Fibroblast of mammary gland (primary cell): ENCODE measurements around the gene SCUBE1.

Experiments used
- DNase-seq: peaks from one replicate; pipeline ENCODE4 v3.0.0-alpha.2; 2010; ENCODE audit warnings: low read depth
- H3K4me3 ChIP-seq: 2 replicates; pipeline ENCODE4 v1.5.1; 2011; ENCODE audit warnings: low read depth, mild to moderate bottlenecking, low read length, moderate library complexity; ENCODE audit not compliant: control insufficient read depth
- TF ChIP-seq, protein P1 (sequence below): conservative IDR thresholded peaks from 2 replicates; pipeline ENCODE4 v1.5.1; 2011; ENCODE audit warnings: low read depth, low read length, inconsistent platforms; ENCODE audit not compliant: control insufficient read depth, insufficient read depth

Gene SCUBE1

DNA sequence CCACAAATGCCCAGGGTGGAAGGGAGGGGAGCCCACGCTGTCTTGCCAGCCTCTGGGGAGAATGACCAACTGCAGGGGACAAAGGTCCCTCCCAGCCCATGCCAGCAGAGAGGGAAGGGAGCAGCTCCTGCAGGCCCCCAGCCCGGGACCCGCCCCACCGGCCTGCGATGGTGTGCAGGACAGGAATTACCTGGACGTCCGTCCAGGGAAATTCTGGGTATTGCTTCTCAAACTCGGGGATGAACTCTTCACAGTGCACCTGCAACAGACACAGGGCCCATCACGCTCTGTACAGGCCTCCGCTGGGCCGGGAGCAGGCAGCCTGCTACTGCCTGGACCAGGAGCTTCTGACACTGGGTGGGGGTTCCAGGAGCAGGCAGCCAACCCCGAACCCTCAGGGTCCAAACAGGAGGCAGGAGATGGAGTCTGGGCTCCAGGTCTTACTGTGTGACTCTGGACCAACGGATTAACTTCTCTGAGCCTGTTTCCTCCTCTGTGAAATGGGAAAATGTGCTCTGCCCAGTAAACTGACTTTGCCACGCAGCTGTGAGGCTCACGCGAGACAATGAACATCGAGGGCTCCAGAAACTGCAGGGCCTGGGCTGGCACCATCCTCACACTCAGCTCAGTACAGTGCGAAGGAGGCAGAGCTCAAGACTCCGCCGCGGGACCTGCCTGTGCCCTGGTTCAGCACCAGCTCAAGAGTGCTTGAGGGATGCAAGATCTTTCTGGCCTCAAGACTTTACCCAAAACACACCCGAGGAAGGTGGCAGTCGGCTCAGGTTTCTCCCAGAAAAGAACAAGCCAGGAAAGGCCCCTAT, 173.7 kb downstream of the SCUBE1 start:
- no peak overlapping the region for H3K4me3 ChIP-seq
- no peak for DNase-seq
- TF ChIP-seq, protein P1, sequence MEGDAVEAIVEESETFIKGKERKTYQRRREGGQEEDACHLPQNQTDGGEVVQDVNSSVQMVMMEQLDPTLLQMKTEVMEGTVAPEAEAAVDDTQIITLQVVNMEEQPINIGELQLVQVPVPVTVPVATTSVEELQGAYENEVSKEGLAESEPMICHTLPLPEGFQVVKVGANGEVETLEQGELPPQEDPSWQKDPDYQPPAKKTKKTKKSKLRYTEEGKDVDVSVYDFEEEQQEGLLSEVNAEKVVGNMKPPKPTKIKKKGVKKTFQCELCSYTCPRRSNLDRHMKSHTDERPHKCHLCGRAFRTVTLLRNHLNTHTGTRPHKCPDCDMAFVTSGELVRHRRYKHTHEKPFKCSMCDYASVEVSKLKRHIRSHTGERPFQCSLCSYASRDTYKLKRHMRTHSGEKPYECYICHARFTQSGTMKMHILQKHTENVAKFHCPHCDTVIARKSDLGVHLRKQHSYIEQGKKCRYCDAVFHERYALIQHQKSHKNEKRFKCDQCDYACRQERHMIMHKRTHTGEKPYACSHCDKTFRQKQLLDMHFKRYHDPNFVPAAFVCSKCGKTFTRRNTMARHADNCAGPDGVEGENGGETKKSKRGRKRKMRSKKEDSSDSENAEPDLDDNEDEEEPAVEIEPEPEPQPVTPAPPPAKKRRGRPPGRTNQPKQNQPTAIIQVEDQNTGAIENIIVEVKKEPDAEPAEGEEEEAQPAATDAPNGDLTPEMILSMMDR, result no peak

DNA sequence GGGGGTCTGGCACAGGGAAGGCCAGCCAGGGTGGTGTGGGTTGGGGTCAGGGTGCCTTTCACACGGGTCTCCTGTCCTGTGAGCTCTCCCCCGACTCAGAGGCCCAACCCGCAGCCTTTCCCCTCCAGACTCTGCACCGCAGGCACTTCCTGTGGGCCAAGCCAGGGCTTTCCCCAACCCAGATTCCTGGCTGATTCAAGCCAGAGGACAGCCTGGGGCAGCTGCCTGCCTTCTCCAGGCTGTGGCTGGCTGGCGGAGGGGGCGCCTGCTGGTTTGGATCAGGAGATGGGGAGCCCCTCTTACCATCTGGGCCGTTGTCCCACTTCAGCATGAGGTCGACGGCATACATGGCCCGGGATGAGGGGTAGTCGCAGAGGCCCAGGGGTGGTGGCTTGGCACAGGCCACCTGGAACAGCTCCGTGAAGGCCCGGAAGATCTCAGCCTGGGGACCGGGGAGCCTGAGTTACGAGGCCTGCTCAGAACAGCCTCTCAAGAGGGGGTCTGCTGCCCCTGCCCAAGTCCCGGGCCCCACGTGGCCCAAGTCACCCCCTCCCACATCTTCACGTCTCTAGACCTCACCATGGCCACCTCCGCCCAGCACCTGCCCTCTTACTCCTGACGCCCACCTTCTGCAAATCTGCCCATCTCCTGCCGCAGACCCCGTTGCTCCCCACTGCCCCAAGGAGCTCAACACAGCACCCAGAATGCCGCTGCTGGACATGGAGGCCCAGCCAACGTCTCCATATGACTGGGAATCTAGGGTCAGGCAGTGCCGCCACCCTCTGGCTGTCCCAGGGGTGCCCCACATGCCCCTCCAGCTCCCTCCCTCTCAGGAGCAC, 174.5 kb downstream of the SCUBE1 start:
- TF ChIP-seq, protein P1, result no peak
- no peak for DNase-seq
- no peak overlapping the region for H3K4me3 ChIP-seq

DNA sequence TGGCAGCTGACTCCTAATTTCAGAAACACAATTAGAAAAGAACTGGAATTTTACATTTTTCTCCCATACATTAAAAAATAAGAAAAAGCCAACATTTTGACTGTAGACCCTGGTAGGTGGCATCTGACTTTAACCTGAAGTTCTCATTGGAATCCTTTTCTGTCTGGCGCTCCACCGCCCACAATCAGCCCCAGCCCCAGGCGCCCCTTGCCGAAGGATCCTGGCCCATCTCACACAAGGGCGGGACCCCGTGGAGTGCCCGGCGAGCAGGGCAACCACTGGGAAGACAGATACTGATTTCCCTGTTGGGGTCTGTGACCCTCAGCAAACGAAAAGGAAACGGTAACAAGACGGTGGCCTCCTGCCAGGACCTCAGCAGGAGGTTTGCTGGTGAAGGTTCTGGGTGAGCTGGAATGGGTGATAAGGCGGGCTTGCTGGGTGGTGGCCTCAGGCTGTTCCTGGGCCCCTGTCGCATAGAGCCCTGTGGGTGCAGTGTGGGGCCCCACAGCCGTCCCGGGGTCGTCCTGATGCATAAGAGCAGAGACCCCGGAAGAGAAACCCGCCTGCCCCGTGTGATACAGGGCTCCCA, 176.1 kb downstream of the SCUBE1 start:
- no peak overlapping the region for H3K4me3 ChIP-seq
- DNase-seq, result no peak
- TF ChIP-seq, protein P1, result no peak

DNA sequence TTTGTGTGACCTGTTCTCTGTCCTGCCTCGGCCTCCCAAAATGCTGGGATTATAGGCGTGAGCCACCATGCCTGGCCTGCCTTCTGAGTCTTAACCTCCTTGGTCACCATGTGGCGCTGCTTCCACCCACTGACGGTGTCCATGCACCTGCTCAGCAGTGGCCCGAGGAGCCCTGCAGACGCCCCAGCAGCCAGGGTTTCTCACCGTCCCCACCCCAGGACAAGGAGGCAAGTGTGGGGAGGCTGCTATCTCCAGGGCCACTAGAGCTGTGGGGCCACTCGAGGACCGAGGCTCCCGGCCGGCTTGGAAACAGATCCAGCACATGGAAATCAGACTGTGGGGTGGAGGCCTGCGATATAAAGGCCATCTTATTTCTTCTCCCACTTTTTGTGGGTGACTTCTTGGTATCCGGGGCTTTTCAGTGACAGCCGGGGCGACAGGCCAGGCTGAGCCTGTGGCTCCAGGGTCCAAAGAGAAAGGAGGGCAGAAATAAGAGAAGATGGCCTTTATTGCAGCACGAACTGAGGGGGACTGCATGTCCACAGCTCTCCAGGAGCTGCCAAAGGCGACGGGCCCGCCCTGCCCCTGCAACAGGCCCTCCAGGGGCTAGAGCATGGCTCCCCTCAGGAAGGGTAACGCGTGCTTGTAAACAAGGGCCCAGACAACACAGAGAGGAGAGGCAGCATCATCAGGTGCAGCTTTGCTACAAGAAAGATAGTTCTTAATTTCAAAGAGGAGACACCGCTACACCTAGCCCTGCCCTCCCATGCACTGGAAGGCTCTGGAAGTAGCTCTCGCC, 176.8 kb downstream of the SCUBE1 start:
- no peak for DNase-seq
- no peak overlapping the region for H3K4me3 ChIP-seq
- TF ChIP-seq, protein P1, result no peak

DNA sequence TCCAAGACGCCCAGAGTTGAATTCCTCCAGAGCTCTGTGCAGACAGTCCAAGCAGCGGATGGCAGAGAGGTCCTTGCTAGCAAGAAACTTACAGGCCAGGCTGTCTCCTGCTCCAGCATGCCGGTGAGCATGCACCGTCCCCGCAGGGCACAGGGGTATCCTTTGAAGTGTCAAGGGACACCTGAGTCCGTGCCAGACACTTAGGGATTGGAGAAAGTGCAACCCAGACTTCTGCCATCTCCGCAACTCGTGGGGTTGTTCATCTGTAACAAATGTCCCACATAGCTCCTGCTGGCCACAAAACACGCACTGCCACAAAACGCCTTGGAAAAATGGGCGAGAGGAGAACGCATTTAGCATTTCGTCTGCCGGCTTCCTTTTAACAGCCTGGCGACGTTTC, 178.5 kb downstream of the SCUBE1 start:
- TF ChIP-seq, protein P1, result no peak
- DNase-seq, result no peak
- H3K4me3 ChIP-seq, result no peak overlapping the region

DNA sequence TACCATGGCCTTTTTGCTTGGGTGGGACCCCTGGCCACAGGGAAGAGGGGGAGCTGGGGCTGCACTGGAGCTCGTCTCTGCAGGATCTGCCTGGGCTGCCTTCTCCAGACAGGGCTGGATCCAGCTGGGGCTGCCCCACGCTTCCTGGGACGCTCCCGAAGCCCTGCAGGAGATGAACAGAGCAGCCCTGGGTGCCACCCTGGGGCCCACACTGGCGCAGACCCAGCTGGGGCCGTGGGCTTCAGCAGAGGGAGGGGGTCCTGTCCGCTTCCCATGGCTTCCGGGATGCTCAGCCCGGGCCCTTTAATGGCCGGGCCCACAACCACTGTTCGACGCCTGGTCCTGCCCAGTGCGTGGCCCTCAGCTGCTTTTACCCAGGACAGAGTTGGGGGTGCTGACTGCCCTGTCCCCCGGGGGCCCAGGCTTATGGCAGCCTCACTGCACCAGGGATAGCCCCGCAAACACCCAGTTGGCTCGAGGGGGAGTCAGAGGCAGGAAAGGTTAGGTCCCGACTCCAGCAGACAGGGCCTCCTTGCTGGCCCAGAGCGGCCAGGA, 179.9 kb downstream of the SCUBE1 start:
- TF ChIP-seq, protein P1, result no peak
- no peak overlapping the region for H3K4me3 ChIP-seq
- no peak for DNase-seq
